Peyer's patch (tissue), 4 donors: ENCODE data around the gene DLGAP5. TPM values are rescaled to one million over a fixed set of nuclear protein-coding genes. Genes with fewer than 3 reads are reported as not detected.

Source experiments
- DNase-seq, 3 donors: peaks; one replicate each; pipeline ENCODE4 v3.0.0-alpha.2; 2017 to 2019
- H3K27ac ChIP-seq, 4 donors: fragments of 200-600 bp; sonication (generic); one replicate each; pipeline ENCODE4 v1.5.1; 2016 to 2019
- H3K27me3 ChIP-seq, 2 donors: fragments of 200-600 bp; sonication (generic); one replicate each; pipeline ENCODE4 v1.5.1; 2019
- H3K36me3 ChIP-seq, 3 donors: fragments of 200-600 bp; sonication (generic); one replicate each; pipeline ENCODE4 v1.5.1; 2016 to 2019
- H3K4me1 ChIP-seq, 4 donors: fragments of 200-600 bp; sonication (generic); one replicate each; pipeline ENCODE4 v1.5.1; 2016 to 2019
- H3K4me3 ChIP-seq, 4 donors: fragments of 200-600 bp; sonication (generic); 1 replicate in 3 of 4; 2 replicates in 1 of 4; pipeline ENCODE4 v1.5.1; 2016 to 2019; ENCODE audit warnings: mild to moderate bottlenecking in 1 of 4
- H3K9me3 ChIP-seq, 4 donors: fragments of 200-600 bp; sonication (generic); one replicate each; pipeline ENCODE4 v1.5.1; 2016 to 2019; ENCODE audit warnings: mild to moderate bottlenecking in 1 of 4
- POLR2A ChIP-seq, 2 donors: fragments of 450-650 bp; IDR thresholded peaks; one replicate each; pipeline ENCODE4 v1.5.1; 2017; ENCODE audit warnings: antibody characterized with exemption in 2 of 2, mild to moderate bottlenecking in 2 of 2, moderate library complexity in 2 of 2
- total RNA-seq, 4 donors: library from RNA; depleted of rRNA; stranded (reverse); fragments of >200 nt; gene quantifications; one replicate each; pipeline ENCODE4 v1.1.0, GENCODE V29; 2016
- TF ChIP-seq, protein P1 (sequence below), 6 experiments: fragments of 450-650 bp in 4 of 6; fragments of 200-600 bp in 2 of 6; sonication (generic) in 1 of 6; IDR thresholded peaks; one replicate each; pipeline ENCODE4 v1.5.1; 2017 to 2019; ENCODE audit warnings: antibody characterized with exemption in 6 of 6, mild to moderate bottlenecking in 3 of 6, moderate library complexity in 1 of 6

The DLGAP5 gene
- total RNA-seq, 4 donors from 2014 or later = 2.1 to 9.9 (median 4.4) TPM

- no peak for DNase-seq
- Histone ChIP-seq H3K27me3 (no peaks in the 10 kb centered on the region), H3K27ac (peak overlapping the region in 3 of 4 donors; percentile 9 to 34 (median 10)), H3K4me1 (peaks cover 9 to 76% (median 26%) of the 10 kb centered on the region in 4 donors), H3K36me3 (no peaks in the 10 kb centered on the region), H3K9me3 (no peaks in the 10 kb centered on the region), H3K4me3 (no peak overlapping the region)
- no peak for TF ChIP-seq POLR2A (IDR thresholded peaks at IDR 0.05)
- TF ChIP-seq, protein P1, sequence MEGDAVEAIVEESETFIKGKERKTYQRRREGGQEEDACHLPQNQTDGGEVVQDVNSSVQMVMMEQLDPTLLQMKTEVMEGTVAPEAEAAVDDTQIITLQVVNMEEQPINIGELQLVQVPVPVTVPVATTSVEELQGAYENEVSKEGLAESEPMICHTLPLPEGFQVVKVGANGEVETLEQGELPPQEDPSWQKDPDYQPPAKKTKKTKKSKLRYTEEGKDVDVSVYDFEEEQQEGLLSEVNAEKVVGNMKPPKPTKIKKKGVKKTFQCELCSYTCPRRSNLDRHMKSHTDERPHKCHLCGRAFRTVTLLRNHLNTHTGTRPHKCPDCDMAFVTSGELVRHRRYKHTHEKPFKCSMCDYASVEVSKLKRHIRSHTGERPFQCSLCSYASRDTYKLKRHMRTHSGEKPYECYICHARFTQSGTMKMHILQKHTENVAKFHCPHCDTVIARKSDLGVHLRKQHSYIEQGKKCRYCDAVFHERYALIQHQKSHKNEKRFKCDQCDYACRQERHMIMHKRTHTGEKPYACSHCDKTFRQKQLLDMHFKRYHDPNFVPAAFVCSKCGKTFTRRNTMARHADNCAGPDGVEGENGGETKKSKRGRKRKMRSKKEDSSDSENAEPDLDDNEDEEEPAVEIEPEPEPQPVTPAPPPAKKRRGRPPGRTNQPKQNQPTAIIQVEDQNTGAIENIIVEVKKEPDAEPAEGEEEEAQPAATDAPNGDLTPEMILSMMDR (IDR thresholded peaks at IDR 0.05) = no peak
These were observed 85.4 kb downstream of the DLGAP5 start for GRCh38 chr14:55105991-55106390.

DNA sequence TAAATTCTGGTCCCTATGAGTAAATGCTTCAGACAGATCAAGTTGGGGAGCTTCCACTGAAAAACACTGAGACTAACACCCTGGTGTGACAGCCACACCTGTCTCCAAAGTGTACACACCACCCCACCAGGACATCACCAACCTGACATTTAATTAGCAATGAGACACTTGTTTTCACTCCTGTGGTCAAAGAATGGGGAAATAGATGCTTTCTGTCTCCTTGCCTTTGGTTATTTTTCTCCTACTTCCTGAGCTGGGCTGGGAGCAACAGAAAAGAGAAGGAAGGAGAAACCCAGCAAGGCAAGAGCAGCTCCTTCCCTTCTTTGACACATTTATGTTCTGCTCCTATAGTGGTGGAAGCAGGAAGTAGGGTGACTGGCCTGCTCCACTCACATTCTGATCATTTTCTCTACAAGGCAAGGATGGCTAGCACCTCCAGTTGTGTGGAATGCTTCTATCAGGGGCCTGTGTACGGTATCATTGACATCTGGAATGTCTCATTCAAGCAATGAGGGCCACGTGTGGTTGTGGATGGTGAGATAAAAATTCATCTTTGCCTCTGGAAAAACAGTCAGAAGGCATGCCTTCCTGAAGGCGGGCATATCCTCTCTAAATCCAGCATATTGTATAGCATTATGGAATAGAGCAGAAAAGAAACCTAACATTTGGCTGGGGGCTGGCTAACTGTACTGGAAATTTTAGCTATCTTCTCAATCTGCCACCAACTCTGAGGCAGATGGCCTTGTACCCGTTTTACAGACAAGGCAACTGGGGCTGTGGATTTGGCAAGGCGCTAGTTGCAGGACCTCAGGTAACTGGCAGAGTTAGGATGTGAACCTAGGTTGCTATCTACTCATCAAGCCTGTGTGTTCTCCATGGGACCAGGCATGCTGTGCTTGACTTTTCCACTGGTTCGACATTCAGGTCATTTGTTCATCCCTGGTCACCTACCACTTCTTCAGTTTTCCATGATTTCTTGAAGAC lies 87.1 kb downstream of the DLGAP5 start:
- DNase-seq = peak in 1 of 3 donors; percentile 45
- TF ChIP-seq POLR2A (IDR thresholded peaks at IDR 0.05) = no peak
- TF ChIP-seq, protein P1 (IDR thresholded peaks at IDR 0.05) = no peak
- no peaks in the 10 kb centered on the region for H3K27me3 ChIP-seq
- H3K4me1 ChIP-seq = peaks cover 9 to 78% (median 26%) of the 10 kb centered on the region in 4 donors
- peak overlapping the region; percentile 81 to 93 (median 88) for H3K27ac ChIP-seq
- no peak overlapping the region for H3K4me3 ChIP-seq
- H3K9me3 ChIP-seq = no peaks in the 10 kb centered on the region
- no peaks in the 10 kb centered on the region for H3K36me3 ChIP-seq

GRCh38 chr14:55103005-55103640 lies 88.3 kb downstream of the DLGAP5 start:
- peak in 1 of 2 donors; percentile 80 for TF ChIP-seq POLR2A (IDR thresholded peaks at IDR 0.05)
- TF ChIP-seq, protein P1 (IDR thresholded peaks at IDR 0.05) = peak in 2 of 6 experiments; percentile 9 to 14
- no peaks in the 10 kb centered on the region for H3K36me3 ChIP-seq
- peak; percentile 67 to 93 (median 88) for DNase-seq
- no peaks in the 10 kb centered on the region for H3K9me3 ChIP-seq
- no peaks in the 10 kb centered on the region for H3K27me3 ChIP-seq
- H3K4me1 ChIP-seq = peaks cover 9 to 69% (median 29%) of the 10 kb centered on the region in 4 donors
- H3K27ac ChIP-seq = peak overlapping the region; percentile 81 to 93 (median 88)
- peak overlapping the region in 3 of 4 donors; percentile 2 to 25 (median 20) for H3K4me3 ChIP-seq

- Histone ChIP-seq H3K4me1 (peaks cover 9 to 68% (median 27%) of the 10 kb centered on the region in 4 donors), H3K4me3 (no peak overlapping the region)
- peak; percentile 67 to 83 (median 74) for DNase-seq
These were observed 89.2 kb downstream of the DLGAP5 start for GRCh38 chr14:55102141-55102621.

DNA sequence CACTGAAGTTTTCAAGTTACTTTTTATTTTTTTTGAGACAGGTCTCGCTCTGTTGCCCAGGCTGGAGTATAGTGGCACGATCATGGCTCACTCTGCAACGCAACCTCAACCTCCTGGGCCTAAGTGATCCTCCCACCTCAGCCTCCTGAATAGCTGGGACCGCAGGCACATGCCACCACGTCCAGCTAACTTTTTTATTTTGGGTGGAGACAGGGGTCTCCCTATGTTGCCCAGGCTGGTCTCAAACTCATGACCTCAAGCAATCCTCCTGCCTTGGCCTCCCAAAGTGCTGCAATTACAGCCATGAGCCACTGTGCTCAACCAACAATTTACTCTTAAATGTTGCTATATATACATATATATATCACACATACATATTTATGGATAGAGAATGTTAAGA lies 89.7 kb downstream of the DLGAP5 start:
- Histone ChIP-seq H3K4me1 (peaks cover 9 to 63% (median 26%) of the 10 kb centered on the region in 4 donors), H3K9me3 (no peaks in the 10 kb centered on the region), H3K27me3 (no peaks in the 10 kb centered on the region), H3K4me3 (no peak overlapping the region), H3K36me3 (no peaks in the 10 kb centered on the region), H3K27ac (peak overlapping the region; percentile 81 to 93 (median 88))
- peak in 1 of 3 donors; percentile 18 for DNase-seq
- TF ChIP-seq POLR2A (IDR thresholded peaks at IDR 0.05) = no peak
- TF ChIP-seq, protein P1 (IDR thresholded peaks at IDR 0.05) = no peak

More at GRCh38 chr14:55102141-55102621, 89.2 kb downstream of the DLGAP5 start:
- no peaks in the 10 kb centered on the region for H3K9me3 ChIP-seq
- no peaks in the 10 kb centered on the region for H3K27me3 ChIP-seq
- TF ChIP-seq, protein P1 (IDR thresholded peaks at IDR 0.05) = no peak
- TF ChIP-seq POLR2A (IDR thresholded peaks at IDR 0.05) = peak in 1 of 2 donors; percentile 47
- no peaks in the 10 kb centered on the region for H3K36me3 ChIP-seq
- peak overlapping the region; percentile 81 to 93 (median 88) for H3K27ac ChIP-seq
